NCI-H128 (cell line): Measurements from ENCODE around the gene GRM5.

Source experiments
- DNase-seq: peaks from one replicate; lab custom pipeline; 2025; ENCODE audit not compliant: unreplicated experiment; lab: John Stamatoyannopoulos, UW

GRM5 gene

GRCh38 chr11:88739524-88739923, 326.3 kb downstream of the GRM5 start:
- no peak for DNase-seq

GRCh38 chr11:88709567-88709966, 356.2 kb downstream of the GRM5 start:
- DNase-seq = no peak

GRCh38 chr11:88704485-88704884, 361.3 kb downstream of the GRM5 start:
- DNase-seq = no peak

- no peak for DNase-seq
These were observed 364.0 kb downstream of the GRM5 start for GRCh38 chr11:88701816-88702215.

- DNase-seq = no peak
These were observed 368.6 kb downstream of the GRM5 start for GRCh38 chr11:88697139-88697538.

- no peak for DNase-seq
These were observed 369.9 kb downstream of the GRM5 start for GRCh38 chr11:88695689-88696414.

GRCh38 chr11:88692306-88693086, 373.3 kb downstream of the GRM5 start:
- no peak for DNase-seq

GRCh38 chr11:88689548-88690240, 376.1 kb downstream of the GRM5 start:
- DNase-seq = no peak

- no peak for DNase-seq
These were observed 382.8 kb downstream of the GRM5 start for GRCh38 chr11:88683024-88683423.

- no peak for DNase-seq
These were observed 385.0 kb downstream of the GRM5 start for GRCh38 chr11:88680806-88681205.

- no peak for DNase-seq
These were observed 399.4 kb downstream of the GRM5 start for GRCh38 chr11:88666364-88666763.

GRCh38 chr11:88657076-88657738, 408.6 kb downstream of the GRM5 start:
- no peak for DNase-seq

- no peak for DNase-seq
These were observed 409.5 kb downstream of the GRM5 start for GRCh38 chr11:88656283-88656682.

- no peak for DNase-seq
These were observed 410.1 kb downstream of the GRM5 start for GRCh38 chr11:88655656-88656055.

GRCh38 chr11:88655196-88655595, 410.6 kb downstream of the GRM5 start:
- no peak for DNase-seq

- no peak for DNase-seq
These were observed 414.2 kb downstream of the GRM5 start for GRCh38 chr11:88651556-88651955.

GRCh38 chr11:88644724-88645123, 421.1 kb downstream of the GRM5 start:
- no peak for DNase-seq

- no peak for DNase-seq
These were observed 433.6 kb downstream of the GRM5 start for GRCh38 chr11:88632163-88632562.

- DNase-seq = no peak
These were observed 434.3 kb downstream of the GRM5 start for GRCh38 chr11:88631497-88631896.

- DNase-seq = no peak
These were observed 436.3 kb downstream of the GRM5 start for GRCh38 chr11:88629496-88629895.

GRCh38 chr11:88626216-88626615, 439.6 kb downstream of the GRM5 start:
- DNase-seq = no peak
